PFSK-1 (cell line): Measurements from ENCODE around the gene HDAC7.

Experiments
- FOXP2 ChIP-seq: optimal IDR thresholded peaks from 2 replicates; pipeline ENCODE3; 2011; ENCODE audit warnings: borderline replicate concordance, control low read depth, inconsistent platforms; ENCODE audit not compliant: insufficient read depth; ENCODE audit errors: extremely low read length, extremely low read depth
- POLR2AphosphoS5 ChIP-seq: IDR thresholded peaks from 2 replicates; pipeline ENCODE4 v1.6.1; 2012; ENCODE audit warnings: low read depth, mild to moderate bottlenecking, control low read depth, low read length, moderate library complexity
- SIN3A ChIP-seq: IDR thresholded peaks from 2 replicates; pipeline ENCODE4 v1.6.1; 2012; ENCODE audit warnings: mild to moderate bottlenecking, low read length, moderate library complexity, borderline replicate concordance; ENCODE audit not compliant: insufficient read depth
- TAF1 ChIP-seq: IDR thresholded peaks from 2 replicates; pipeline ENCODE4 v1.6.1; 2012; ENCODE audit warnings: low read length, control low read depth, borderline replicate concordance; ENCODE audit not compliant: insufficient read depth
- TF ChIP-seq, protein P1 (sequence below), 2 experiments: IDR thresholded peaks; 2 replicates each; pipeline versions ENCODE4 v1.6.1 to v1.8.0; 2011 to 2012; ENCODE audit warnings: low read depth in 2 of 2, low read length in 2 of 2, control low read depth in 1 of 2, inconsistent platforms in 1 of 2, mild to moderate bottlenecking in 1 of 2, moderate library complexity in 1 of 2; ENCODE audit not compliant: insufficient read depth in 1 of 2

The HDAC7 gene

DNA sequence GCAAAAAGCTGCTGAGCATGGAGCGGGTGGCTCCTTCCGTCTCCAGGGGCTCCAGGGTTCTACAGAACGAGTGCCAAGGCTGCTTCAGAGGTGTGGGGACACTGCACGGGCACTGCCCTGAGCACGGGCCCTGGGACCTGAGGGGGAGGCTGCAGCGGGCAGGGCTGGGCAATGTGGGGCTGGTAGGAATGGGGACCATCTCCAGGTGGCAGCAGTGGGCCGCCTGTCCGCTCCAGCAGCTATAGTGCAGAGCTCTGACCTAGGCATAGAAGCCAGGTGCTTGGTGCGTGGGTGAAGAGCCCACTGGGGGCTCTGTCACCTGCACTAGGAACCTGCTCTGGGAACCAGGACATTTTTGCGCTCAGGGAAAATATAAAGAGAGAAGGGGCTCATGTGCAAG, 22.3 kb downstream of the HDAC7 start:
- TF ChIP-seq, protein P1, sequence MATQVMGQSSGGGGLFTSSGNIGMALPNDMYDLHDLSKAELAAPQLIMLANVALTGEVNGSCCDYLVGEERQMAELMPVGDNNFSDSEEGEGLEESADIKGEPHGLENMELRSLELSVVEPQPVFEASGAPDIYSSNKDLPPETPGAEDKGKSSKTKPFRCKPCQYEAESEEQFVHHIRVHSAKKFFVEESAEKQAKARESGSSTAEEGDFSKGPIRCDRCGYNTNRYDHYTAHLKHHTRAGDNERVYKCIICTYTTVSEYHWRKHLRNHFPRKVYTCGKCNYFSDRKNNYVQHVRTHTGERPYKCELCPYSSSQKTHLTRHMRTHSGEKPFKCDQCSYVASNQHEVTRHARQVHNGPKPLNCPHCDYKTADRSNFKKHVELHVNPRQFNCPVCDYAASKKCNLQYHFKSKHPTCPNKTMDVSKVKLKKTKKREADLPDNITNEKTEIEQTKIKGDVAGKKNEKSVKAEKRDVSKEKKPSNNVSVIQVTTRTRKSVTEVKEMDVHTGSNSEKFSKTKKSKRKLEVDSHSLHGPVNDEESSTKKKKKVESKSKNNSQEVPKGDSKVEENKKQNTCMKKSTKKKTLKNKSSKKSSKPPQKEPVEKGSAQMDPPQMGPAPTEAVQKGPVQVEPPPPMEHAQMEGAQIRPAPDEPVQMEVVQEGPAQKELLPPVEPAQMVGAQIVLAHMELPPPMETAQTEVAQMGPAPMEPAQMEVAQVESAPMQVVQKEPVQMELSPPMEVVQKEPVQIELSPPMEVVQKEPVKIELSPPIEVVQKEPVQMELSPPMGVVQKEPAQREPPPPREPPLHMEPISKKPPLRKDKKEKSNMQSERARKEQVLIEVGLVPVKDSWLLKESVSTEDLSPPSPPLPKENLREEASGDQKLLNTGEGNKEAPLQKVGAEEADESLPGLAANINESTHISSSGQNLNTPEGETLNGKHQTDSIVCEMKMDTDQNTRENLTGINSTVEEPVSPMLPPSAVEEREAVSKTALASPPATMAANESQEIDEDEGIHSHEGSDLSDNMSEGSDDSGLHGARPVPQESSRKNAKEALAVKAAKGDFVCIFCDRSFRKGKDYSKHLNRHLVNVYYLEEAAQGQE (IDR thresholded peaks at IDR 0.05; ENCODE audit: insufficient read depth in 1 of 2, low read depth in 2 of 2, low read length in 2 of 2), result no peak
- no peak for TF ChIP-seq FOXP2
- no peak for TF ChIP-seq SIN3A
- TF ChIP-seq TAF1, result no peak
- TF ChIP-seq POLR2AphosphoS5, result no peak

DNA sequence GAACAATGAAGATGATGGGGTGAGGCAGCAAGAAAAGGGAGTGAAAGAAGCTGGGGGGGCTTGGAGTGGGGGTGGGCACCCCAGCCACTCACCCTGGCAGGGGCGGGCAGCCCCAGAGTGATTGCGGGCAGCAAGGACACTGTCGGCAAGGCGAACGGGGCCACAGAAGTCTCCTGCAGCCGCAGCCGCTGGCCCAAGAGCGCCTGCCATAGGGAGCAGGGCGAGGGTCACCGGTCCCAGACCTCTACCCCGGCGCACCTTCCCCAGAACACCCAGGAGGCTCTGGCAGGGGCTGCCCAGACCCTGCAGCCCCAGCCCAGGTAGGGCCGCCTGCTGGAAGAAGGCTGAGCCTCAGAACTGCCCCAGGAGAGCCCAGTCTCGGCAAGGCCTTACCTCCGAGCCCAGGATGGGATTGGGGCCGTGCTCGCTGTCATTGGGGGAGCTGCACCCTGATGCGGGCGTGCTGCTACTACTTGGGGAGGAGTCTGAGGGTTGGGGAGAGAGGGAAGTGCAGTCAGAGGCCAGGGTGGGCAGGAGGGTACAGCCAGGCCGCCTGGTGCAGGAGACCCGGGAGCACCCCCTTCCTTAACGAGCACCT, 23.8 kb downstream of the HDAC7 start:
- TF ChIP-seq TAF1, result no peak
- TF ChIP-seq SIN3A, result no peak
- no peak for TF ChIP-seq POLR2AphosphoS5
- TF ChIP-seq, protein P1 (IDR thresholded peaks at IDR 0.05; ENCODE audit: insufficient read depth in 1 of 2, low read depth in 2 of 2, low read length in 2 of 2), result no peak
- no peak for TF ChIP-seq FOXP2

DNA sequence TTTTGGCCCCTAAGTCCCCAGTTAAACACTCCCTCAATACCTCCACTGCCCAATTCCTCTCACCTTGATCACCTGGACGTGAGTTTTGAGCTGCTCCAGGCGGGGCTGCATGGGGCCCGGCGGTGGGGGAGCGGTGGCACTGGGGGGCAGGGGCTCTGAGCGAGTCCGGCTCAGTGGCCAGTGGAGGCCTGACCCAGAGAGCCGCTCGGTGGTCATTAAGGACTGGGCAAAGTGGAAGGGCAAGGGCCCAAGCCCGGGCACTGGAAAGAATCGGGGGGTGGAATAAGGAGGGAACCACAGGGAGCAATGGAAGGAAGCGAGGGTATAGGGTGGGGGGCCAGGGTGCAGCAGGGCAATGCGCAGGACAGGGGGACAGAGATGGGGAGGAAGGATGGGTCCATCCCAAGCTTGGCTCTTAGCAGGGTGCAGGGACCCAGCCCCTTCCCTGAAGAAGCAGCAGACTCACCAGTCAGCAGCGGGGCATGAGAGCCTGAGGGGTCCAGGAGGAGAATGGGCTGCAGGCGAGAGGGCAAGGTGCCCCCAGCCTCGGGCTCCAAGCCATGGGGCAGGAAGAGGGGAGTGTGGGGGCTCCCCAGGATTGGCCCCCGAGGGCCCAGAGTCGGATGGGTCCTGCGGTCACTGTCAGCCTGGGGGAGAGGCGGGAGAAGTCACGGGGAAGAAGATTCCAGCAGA, 24.4 kb downstream of the HDAC7 start:
- TF ChIP-seq, protein P1 (IDR thresholded peaks at IDR 0.05; ENCODE audit: insufficient read depth in 1 of 2, low read depth in 2 of 2, low read length in 2 of 2), result no peak
- no peak for TF ChIP-seq TAF1
- TF ChIP-seq SIN3A, result no peak
- no peak for TF ChIP-seq FOXP2
- no peak for TF ChIP-seq POLR2AphosphoS5

DNA sequence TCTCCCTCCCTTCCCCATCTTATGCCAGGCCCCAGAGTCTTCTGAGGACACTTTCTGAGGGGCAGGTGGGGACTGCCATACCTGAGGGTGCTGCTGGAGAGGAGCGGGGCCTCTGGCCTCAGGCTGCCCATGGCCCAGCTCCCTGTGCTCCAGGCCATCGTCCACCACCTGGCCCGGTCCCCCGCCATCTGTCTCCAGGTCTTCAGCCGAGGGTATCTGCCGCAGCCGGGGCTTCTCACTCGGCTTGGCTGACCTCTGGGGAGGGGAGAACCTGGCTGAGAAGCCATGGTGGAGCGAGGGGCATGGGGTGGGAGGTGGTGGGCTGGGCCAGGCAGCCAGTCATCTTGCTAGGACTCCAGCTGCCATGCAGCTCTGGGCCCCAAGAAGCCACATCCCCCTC, 25.0 kb downstream of the HDAC7 start:
- TF ChIP-seq SIN3A (no peak), FOXP2 (no peak), TAF1 (no peak)
- TF ChIP-seq, protein P1 (IDR thresholded peaks at IDR 0.05; ENCODE audit: insufficient read depth in 1 of 2, low read depth in 2 of 2, low read length in 2 of 2), result no peak

DNA sequence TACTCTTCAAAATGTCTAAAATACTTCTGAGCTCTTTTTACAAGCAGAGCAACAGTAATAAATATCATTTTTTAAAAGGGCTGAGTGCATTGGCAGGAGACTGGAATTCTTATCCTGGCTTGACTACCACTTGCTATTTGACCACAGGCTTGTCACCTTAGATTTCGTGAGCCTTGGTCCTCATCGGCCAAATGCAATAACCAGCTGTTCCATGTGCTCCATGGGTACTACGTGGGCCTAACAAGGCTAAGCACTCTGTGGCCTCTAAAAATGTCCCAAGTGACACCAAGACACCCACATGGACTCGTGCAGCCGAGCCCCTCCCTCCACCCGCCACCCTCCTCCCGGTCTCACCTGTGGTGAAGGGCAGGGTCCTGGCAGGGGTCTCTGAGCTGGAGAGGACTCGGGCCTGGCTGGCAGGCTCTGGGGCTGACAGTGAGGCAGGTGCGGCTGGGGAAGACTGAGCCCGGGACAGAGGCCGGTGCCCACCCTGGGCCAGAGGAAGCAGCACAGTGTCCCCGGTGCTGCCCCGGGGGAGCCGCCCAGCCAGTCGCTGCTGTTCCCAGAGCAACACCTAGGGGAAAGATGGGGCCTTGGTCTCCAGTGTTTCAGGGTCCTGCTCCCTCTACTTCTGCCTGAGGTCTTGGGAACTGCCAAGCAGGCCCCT, 26.6 kb downstream of the HDAC7 start:
- TF ChIP-seq POLR2AphosphoS5 (no peak), FOXP2 (no peak), TAF1 (no peak), SIN3A (no peak)
- TF ChIP-seq, protein P1 (IDR thresholded peaks at IDR 0.05; ENCODE audit: insufficient read depth in 1 of 2, low read depth in 2 of 2, low read length in 2 of 2), result no peak
